Psoas muscle (tissue), 8 donors: ENCODE measurements around the gene RNF123. TPM values are rescaled to one million over a fixed set of nuclear protein-coding genes. Genes with fewer than 3 reads are reported as not detected.

ENCODE experiments used
- ATAC-seq, 4 donors: fragments of 200-7000 bp; cut with Tn5 transposase; one replicate each; pipeline ENCODE4 v1.9.1; 2020; ENCODE audit warnings: moderate library complexity in 3 of 4, mild to moderate bottlenecking in 2 of 4
- DNase-seq, 2 donors: peaks; one replicate each; pipeline ENCODE4 v3.0.0-alpha.2; 2020
- H3K27ac ChIP-seq: fragments of 200-600 bp; one replicate; pipeline ENCODE4 v1.8.0; 2022
- H3K27me3 ChIP-seq, 3 donors: fragments of 200-600 bp in 1 of 3; one replicate each; pipeline versions ENCODE4 v1.6.1 to v1.8.0; 2013 to 2022; ENCODE audit warnings: low read length in 2 of 3, mild to moderate bottlenecking in 2 of 3, moderate library complexity in 1 of 3; ENCODE audit not compliant: insufficient read depth in 3 of 3
- H3K36me3 ChIP-seq, 2 donors: fragments of 200-600 bp in 1 of 2; one replicate each; pipeline versions ENCODE4 v1.6.1 to v1.8.0; 2013 to 2022; ENCODE audit warnings: low read depth in 1 of 2, mild to moderate bottlenecking in 1 of 2, moderate library complexity in 1 of 2; ENCODE audit not compliant: insufficient read depth in 1 of 2
- H3K4me1 ChIP-seq: fragments of 200-600 bp; one replicate; pipeline ENCODE4 v1.8.0; 2022
- H3K4me3 ChIP-seq: fragments of 200-600 bp; one replicate; pipeline ENCODE4 v1.8.0; 2022; ENCODE audit warnings: mild to moderate bottlenecking
- H3K9me3 ChIP-seq: fragments of 200-600 bp; one replicate; pipeline ENCODE4 v1.8.0; 2022
- CTCF ChIP-seq: fragments of 200-600 bp; IDR thresholded peaks from one replicate; pipeline ENCODE4 v1.8.0; 2022; ENCODE audit warnings: antibody characterized with exemption
- WGBS, 3 donors: extraction: QIAGEN DNeasy Blood & Tissue Kit; methylation state at CpG; one replicate each; pipeline versions ENCODE4 v1.1.6 to v1.1.7; 2013; 5-methylcytosine and 5-hydroxymethylcytosine counted together
- intact Hi-C, 2 donors: fragments of 100-400 bp; cut with DNase I; formaldehyde crosslinking; loops; one replicate each; pipeline versions ENCODE4 v1.11.0 to v1.14.2; 2022
- polyA plus RNA-seq, 3 donors: library from polyadenylated mRNA; stranded (reverse); fragments of 200-250 nt; gene quantifications; one replicate each; pipeline ENCODE4 v1.2.3, GENCODE V29; 2013
- total RNA-seq, 4 donors: library from RNA; stranded (reverse); fragmentation: NEBNext Ultra II Directional in 2 of 4; extraction: Animal tissue kit (Norgen Biotek cat#: 25700) in 2 of 4; gene quantifications; one replicate each; pipeline versions ENCODE4 v1.2.1 to v1.2.4, GENCODE V29; 2021 to 2023
- donor health status: healthy with polysubstance abuse.
- donor health status: DM: no; HTN: no; CAD: no; lungs with moderate emphysema.
- donor health status: Bipolar disorder and iron deficiency.
- donor health status: healthy.
- donor health status: DM: yes; HTN: yes; CAD: no.
- donor health status: DM: no; HTN: no; CAD: no.
- donor health status: DM: no; HTN: no; CAD: no.
- donor health status: DM: yes; HTN: yes; CAD: no.

The RNF123 gene
- total and polyA plus RNA-seq, 7 donors = 36.1 to 170 (median 105) TPM

DNA sequence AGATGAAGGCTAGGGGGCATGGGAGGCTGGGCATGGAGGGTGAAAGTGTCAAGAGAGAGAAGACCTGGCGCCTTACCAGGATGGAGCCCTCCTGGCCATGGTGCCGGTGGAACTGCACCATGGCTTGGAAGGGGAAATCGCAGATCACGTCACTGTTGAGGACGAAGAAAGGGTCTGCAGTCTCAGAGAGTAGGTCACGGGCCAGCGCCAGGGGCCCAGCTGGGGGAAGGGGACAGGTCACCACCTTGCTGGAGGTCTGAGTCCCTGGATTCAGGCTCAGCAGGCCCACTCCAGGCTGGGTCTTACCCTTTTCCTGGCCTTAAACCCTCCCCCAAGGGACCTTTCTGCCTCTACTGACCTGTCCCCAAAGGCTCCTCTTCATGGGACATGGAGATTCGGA is 33.5 kb downstream of the RNF123 start:
- DNase-seq (peak in 1 of 2 donors; percentile 58), ATAC-seq (no peak)
- Histone ChIP-seq H3K4me3 (peak overlapping the region; percentile 83), H3K9me3 (no peaks in the 10 kb centered on the region), H3K4me1 (peaks cover 40% of the 10 kb centered on the region), H3K27ac (peak overlapping the region; percentile 94), H3K36me3 (peaks cover 2 to 60% of the 10 kb centered on the region in 2 donors), H3K27me3 (no peaks in the 10 kb centered on the region)
- intact Hi-C loops = no loop called here
- no peak for TF ChIP-seq CTCF
- 29 to 59% (median 49%) methylated on average over 6 to 8 of the region's 8 CpGs for WGBS, 3 donors

DNA sequence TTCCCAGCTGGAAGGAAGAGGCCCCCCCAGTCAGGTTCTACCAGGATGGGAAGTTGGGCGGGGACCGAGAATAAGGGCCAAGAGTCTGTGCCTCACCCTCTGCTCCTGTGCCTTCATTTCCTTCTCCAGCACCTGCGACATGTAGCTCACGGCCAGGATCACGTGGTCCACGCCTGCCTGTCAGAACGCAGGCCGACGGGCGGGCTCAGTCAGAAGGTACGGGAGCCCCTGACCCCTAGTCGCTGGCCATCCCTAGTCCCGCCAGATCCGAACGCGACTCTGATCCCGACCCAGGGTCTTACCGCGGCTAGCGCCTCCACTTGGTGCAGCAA is 33.9 kb downstream of the RNF123 start:
- Histone ChIP-seq H3K9me3 (no peaks in the 10 kb centered on the region), H3K27me3 (no peaks in the 10 kb centered on the region), H3K27ac (peak overlapping the region; percentile 94), H3K4me3 (peak overlapping the region; percentile 83), H3K4me1 (peaks cover 36% of the 10 kb centered on the region), H3K36me3 (peaks cover 2 to 60% of the 10 kb centered on the region in 2 donors)
- ATAC-seq (peak; percentile 39 to 57 (median 52)), DNase-seq (peak; percentile 68 to 84)
- intact Hi-C loops = no loop called here
- 0% methylated on average over 13 to 20 of the region's 20 CpGs for WGBS, 3 donors
- no peak for TF ChIP-seq CTCF

GRCh38 chr3:49723628-49724551 is 34.5 kb downstream of the RNF123 start, which contains the start of gene GMPPB:
GMPPB (minus strand) TSS chr3:49723951; CDS start chr3:49723726, 225 bp downstream.
- ATAC-seq (peak; percentile 87 to 91 (median 88)), DNase-seq (peak; percentile 98 to 99)
- H3K9me3 ChIP-seq = no peaks in the 10 kb centered on the region
- no peak for TF ChIP-seq CTCF
- 0 to 1% (median 0%) methylated on average over 91 to 102 of the region's 102 CpGs for WGBS, 3 donors
- H3K4me3 ChIP-seq = peak within 1 kb of the TSS; percentile 83
- peaks cover 30% of the 10 kb centered on the region for H3K4me1 ChIP-seq
- H3K27me3 ChIP-seq = no peaks in the 10 kb centered on the region
- H3K27ac ChIP-seq = peak within 1 kb of the TSS; percentile 94
- intact Hi-C loops = no loop called here
- peaks cover 2 to 57% of the 10 kb centered on the region in 2 donors for H3K36me3 ChIP-seq

- no peak for TF ChIP-seq CTCF
- peaks cover 24% of the 10 kb centered on the region for H3K4me1 ChIP-seq
- no peak for ATAC-seq
- WGBS, 3 donors = 15 to 23% (median 22%) methylated on average over 6 of the region's 6 CpGs
- peak in 1 of 2 donors; percentile 64 for DNase-seq
- H3K4me3 ChIP-seq = peak overlapping the region; percentile 83
- intact Hi-C loops = no loop called here
- H3K9me3 ChIP-seq = no peaks in the 10 kb centered on the region
- no peaks in the 10 kb centered on the region for H3K27me3 ChIP-seq
- peaks cover 2 to 57% of the 10 kb centered on the region in 2 donors for H3K36me3 ChIP-seq
- peak overlapping the region; percentile 94 for H3K27ac ChIP-seq
Observed at GRCh38 chr3:49724586-49724985, 35.2 kb downstream of the RNF123 start.
